ENCODE results near the gene KCNK18. TPM values are rescaled to one million over a fixed set of nuclear protein-coding genes. Genes with fewer than 3 reads are reported as not detected.
"Not testable (repeated sequence)": the region's sequence is repeated elsewhere in the genome, so short reads cannot be mapped to it uniquely, and the experiment has no call there.

The KCNK18 gene
- total RNA-seq, 2 donors from 2014 or later = not detected

- not testable (repeated sequence) for H3K4me1 Mint-ChIP-seq; H3K9me3 ChIP-seq (ENCODE audit: control insufficient read depth, low read length); H3K9ac ChIP-seq (ENCODE audit: extremely low read depth, low read length, poor library complexity, severe bottlenecking); H3K4me3 Mint-ChIP-seq; H3K36me3 Mint-ChIP-seq (ENCODE audit: low read depth); H3K27me3 ChIP-seq (ENCODE audit: control insufficient read depth, insufficient read depth, low read length, poor library complexity, severe bottlenecking); H3K4me1 ChIP-seq (ENCODE audit: control insufficient read depth, insufficient read depth, low read length); H3K27ac Mint-ChIP-seq; H3K27ac ChIP-seq (ENCODE audit: low read depth, low read length); H3K4me3 ChIP-seq (ENCODE audit: low read length); H3K36me3 ChIP-seq (ENCODE audit: control insufficient read depth, insufficient read depth, low read length); H3K9me3 Mint-ChIP-seq
- peaks cover 15% of the 10 kb centered on the region for H3K27me3 Mint-ChIP-seq (ENCODE audit: insufficient read depth)
- DNase-seq = peak; percentile 53
- WGBS, 2 experiments (ENCODE audit: insufficient coverage in 1 of 2, insufficient read length in 1 of 2) = 84 to 94% methylated on average over 2 to 4 of the region's 4 CpGs
- TF ChIP-seq, protein P1, sequence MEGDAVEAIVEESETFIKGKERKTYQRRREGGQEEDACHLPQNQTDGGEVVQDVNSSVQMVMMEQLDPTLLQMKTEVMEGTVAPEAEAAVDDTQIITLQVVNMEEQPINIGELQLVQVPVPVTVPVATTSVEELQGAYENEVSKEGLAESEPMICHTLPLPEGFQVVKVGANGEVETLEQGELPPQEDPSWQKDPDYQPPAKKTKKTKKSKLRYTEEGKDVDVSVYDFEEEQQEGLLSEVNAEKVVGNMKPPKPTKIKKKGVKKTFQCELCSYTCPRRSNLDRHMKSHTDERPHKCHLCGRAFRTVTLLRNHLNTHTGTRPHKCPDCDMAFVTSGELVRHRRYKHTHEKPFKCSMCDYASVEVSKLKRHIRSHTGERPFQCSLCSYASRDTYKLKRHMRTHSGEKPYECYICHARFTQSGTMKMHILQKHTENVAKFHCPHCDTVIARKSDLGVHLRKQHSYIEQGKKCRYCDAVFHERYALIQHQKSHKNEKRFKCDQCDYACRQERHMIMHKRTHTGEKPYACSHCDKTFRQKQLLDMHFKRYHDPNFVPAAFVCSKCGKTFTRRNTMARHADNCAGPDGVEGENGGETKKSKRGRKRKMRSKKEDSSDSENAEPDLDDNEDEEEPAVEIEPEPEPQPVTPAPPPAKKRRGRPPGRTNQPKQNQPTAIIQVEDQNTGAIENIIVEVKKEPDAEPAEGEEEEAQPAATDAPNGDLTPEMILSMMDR (conservative IDR thresholded peaks at IDR 0.05) = peak; percentile 51
These were observed 11.5 kb upstream of the KCNK18 start for GRCh38 chr10:117185817-117186216.

- Histone ChIP-seq H3K4me3 (ENCODE audit: low read length) (no peak overlapping the region), H3K27me3 (ENCODE audit: control insufficient read depth, insufficient read depth, low read length, poor library complexity, severe bottlenecking) (no peaks in the 10 kb centered on the region), H3K9ac (ENCODE audit: extremely low read depth, low read length, poor library complexity, severe bottlenecking) (no peak overlapping the region), H3K27ac (ENCODE audit: low read depth, low read length) (no peak overlapping the region), H3K9me3 (ENCODE audit: control insufficient read depth, low read length) (no peaks in the 10 kb centered on the region), H3K4me1 (ENCODE audit: control insufficient read depth, insufficient read depth, low read length) (peaks cover 7% of the 10 kb centered on the region), H3K36me3 (ENCODE audit: control insufficient read depth, insufficient read depth, low read length) (no peaks in the 10 kb centered on the region)
- Mint-ChIP-seq H3K36me3 (ENCODE audit: low read depth) (no peaks in the 10 kb centered on the region), H3K4me1 (no peaks in the 10 kb centered on the region), H3K9me3 (peaks cover 5% of the 10 kb centered on the region), H3K27me3 (ENCODE audit: insufficient read depth) (peaks cover 15% of the 10 kb centered on the region), H3K27ac (no peak overlapping the region), H3K4me3 (no peak overlapping the region)
- TF ChIP-seq, protein P1 (conservative IDR thresholded peaks at IDR 0.05) = no peak
- DNase-seq = no peak
- WGBS, 2 experiments (ENCODE audit: insufficient coverage in 1 of 2, insufficient read length in 1 of 2) = 69 to 82% methylated on average over 3 to 4 of the region's 4 CpGs
These were observed 10.3 kb upstream of the KCNK18 start for GRCh38 chr10:117186832-117187615.

GRCh38 chr10:117188371-117188770, 8.9 kb upstream of the KCNK18 start:
- Mint-ChIP-seq H3K4me1 (no peaks in the 10 kb centered on the region), H3K9me3 (peaks cover 5% of the 10 kb centered on the region), H3K36me3 (ENCODE audit: low read depth) (no peaks in the 10 kb centered on the region), H3K4me3 (no peak overlapping the region), H3K27me3 (ENCODE audit: insufficient read depth) (peaks cover 7% of the 10 kb centered on the region), H3K27ac (no peak overlapping the region)
- WGBS, 2 experiments (ENCODE audit: insufficient coverage in 1 of 2, insufficient read length in 1 of 2) = 86 to 87% methylated on average over 2 of the region's 2 CpGs
- Histone ChIP-seq H3K9me3 (ENCODE audit: control insufficient read depth, low read length) (no peaks in the 10 kb centered on the region), H3K4me3 (ENCODE audit: low read length) (no peak overlapping the region), H3K9ac (ENCODE audit: extremely low read depth, low read length, poor library complexity, severe bottlenecking) (no peak overlapping the region), H3K36me3 (ENCODE audit: control insufficient read depth, insufficient read depth, low read length) (no peaks in the 10 kb centered on the region), H3K27ac (ENCODE audit: low read depth, low read length) (no peak overlapping the region), H3K4me1 (ENCODE audit: control insufficient read depth, insufficient read depth, low read length) (peaks cover 7% of the 10 kb centered on the region), H3K27me3 (ENCODE audit: control insufficient read depth, insufficient read depth, low read length, poor library complexity, severe bottlenecking) (no peaks in the 10 kb centered on the region)
- TF ChIP-seq, protein P1 (conservative IDR thresholded peaks at IDR 0.05) = no peak
- DNase-seq = no peak
